GM18517 (cell line): Measurements from ENCODE around the gene RASD1.

Experiments used
- ATAC-seq: cut with Tn5 transposase; IDR thresholded peaks from one replicate; pipeline ENCODE4 v1.9.1; 2021; ENCODE audit warnings: mild to moderate bottlenecking, moderate library complexity; ENCODE audit not compliant: unreplicated experiment

The RASD1 gene

GRCh38 chr17:17447264-17447663, 48.9 kb downstream of the RASD1 start:
- no peak for ATAC-seq

- ATAC-seq: no peak
Observed at GRCh38 chr17:17446666-17447155, 49.5 kb downstream of the RASD1 start.

- no peak for ATAC-seq
Observed at GRCh38 chr17:17445925-17446665, 50.1 kb downstream of the RASD1 start.

DNA sequence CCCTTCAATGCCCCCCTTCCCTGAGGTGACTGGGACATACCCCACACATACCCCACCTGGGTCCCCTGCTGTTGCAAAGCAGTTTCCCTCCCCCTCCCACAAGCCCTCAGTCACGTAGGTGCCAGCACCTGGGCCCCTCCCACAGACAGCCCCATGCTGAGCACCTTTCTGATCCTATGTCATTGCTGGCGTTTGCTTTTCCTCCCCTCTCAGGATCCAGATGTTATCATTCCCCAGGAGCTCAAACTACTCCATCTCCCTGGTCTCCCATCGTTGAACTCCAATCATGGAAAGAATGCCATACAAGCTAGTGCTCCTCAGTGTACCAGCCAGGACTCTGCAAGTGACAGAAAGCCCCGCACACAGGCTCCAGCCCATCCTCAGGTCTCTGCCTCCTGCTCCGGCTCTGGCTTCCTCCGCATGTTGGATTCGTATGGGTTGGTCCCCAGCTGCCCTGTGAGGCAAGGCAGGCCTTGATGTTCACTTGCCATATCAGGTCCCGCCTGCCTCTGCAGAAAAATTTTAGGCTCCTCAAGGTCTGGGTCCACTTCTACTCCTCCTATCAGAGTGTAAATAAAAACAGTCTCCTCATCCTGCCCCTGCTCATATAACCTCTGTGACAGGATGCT, 50.8 kb downstream of the RASD1 start:
- no peak for ATAC-seq
